Progenitor cell of endocrine pancreas (in vitro differentiated cells): Measurements from ENCODE around the gene STK11IP. TPM values are rescaled to one million over a fixed set of nuclear protein-coding genes. Genes with fewer than 3 reads are reported as not detected.

Source experiments
- DNase-seq: peaks from one replicate; pipeline ENCODE4 v3.0.0; 2021; ENCODE audit warnings: low spot score; ENCODE audit not compliant: unreplicated experiment
- H3K27ac Mint-ChIP-seq: 2 replicates; pipeline ENCODE4 v1.8.0; 2021; ENCODE audit warnings: mild to moderate bottlenecking, moderate library complexity, mixed read lengths
- H3K27me3 Mint-ChIP-seq: 2 replicates; pipeline ENCODE4 v1.8.0; 2021; ENCODE audit warnings: mixed read lengths
- H3K36me3 Mint-ChIP-seq: 2 replicates; pipeline ENCODE4 v1.8.0; 2022; ENCODE audit warnings: mixed read lengths; ENCODE audit not compliant: insufficient read depth
- H3K4me1 Mint-ChIP-seq: 2 replicates; pipeline ENCODE4 v1.8.0; 2021; ENCODE audit warnings: low read depth, mixed read lengths
- H3K4me3 Mint-ChIP-seq: 2 replicates; pipeline ENCODE4 v1.8.0; 2021; ENCODE audit warnings: low read depth, mild to moderate bottlenecking, moderate library complexity, mixed read lengths
- H3K9me3 Mint-ChIP-seq: 2 replicates; pipeline ENCODE4 v1.8.0; 2021; ENCODE audit warnings: low read depth, mixed read lengths
- CTCF ChIP-seq: fragments of 200-600 bp; sonication (generic); IDR thresholded peaks from one replicate; pipeline ENCODE4 v1.5.0; 2021; ENCODE audit warnings: antibody characterized with exemption, mild to moderate bottlenecking; ENCODE audit not compliant: unreplicated experiment
- total RNA-seq: library from RNA; stranded (reverse); gene quantifications from 2 replicates; pipeline ENCODE4 v1.2.1, GENCODE V29; 2021

Gene STK11IP
- total RNA-seq, 1 donor from 2014 or later, result 39.7 TPM

- Mint-ChIP-seq H3K27ac (no peak overlapping the region), H3K9me3 (no peaks in the 10 kb centered on the region), H3K36me3 (no peaks in the 10 kb centered on the region), H3K27me3 (peaks cover 33% of the 10 kb centered on the region), H3K4me1 (peaks cover 12% of the 10 kb centered on the region), H3K4me3 (no peak overlapping the region)
- no peak for DNase-seq
- no peak for TF ChIP-seq CTCF
Measured at GRCh38 chr2:219620546-219620945, 22.9 kb downstream of the STK11IP start.

- Mint-ChIP-seq H3K27ac (no peak overlapping the region), H3K9me3 (no peaks in the 10 kb centered on the region), H3K27me3 (peaks cover 40% of the 10 kb centered on the region), H3K4me1 (peaks cover 16% of the 10 kb centered on the region), H3K4me3 (no peak overlapping the region), H3K36me3 (no peaks in the 10 kb centered on the region)
- no peak for TF ChIP-seq CTCF
- no peak for DNase-seq
Measured at GRCh38 chr2:219621935-219622334, 24.3 kb downstream of the STK11IP start.

GRCh38 chr2:219622472-219622871, 24.8 kb downstream of the STK11IP start:
- Mint-ChIP-seq H3K36me3 (no peaks in the 10 kb centered on the region), H3K27me3 (peaks cover 40% of the 10 kb centered on the region), H3K27ac (no peak overlapping the region)

DNA sequence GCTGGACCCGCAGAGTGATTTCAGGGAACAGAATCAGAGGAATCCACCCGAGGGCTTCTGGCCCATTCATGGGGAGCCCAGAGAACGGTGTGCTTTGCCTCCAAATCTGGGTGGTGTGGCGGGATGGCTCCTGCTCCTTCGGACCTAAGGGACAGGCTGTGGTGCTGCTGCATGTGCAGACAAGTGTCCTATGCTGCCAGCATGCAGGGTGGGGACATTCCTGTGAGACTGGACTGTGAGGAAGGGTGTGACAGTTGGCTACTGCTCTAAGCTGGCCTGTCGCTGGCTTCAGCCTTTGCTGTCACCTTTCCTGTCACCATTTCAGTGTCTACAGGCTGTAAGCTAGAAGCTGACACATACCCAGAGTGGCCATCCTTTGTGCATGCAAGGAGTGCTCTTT, 26.9 kb downstream of the STK11IP start:
- no peak overlapping the region for H3K4me3 Mint-ChIP-seq
- no peaks in the 10 kb centered on the region for H3K36me3 Mint-ChIP-seq
- H3K27me3 Mint-ChIP-seq, result peaks cover 40% of the 10 kb centered on the region
- no peak overlapping the region for H3K27ac Mint-ChIP-seq
- no peak for DNase-seq
- H3K9me3 Mint-ChIP-seq, result no peaks in the 10 kb centered on the region
- peaks cover 6% of the 10 kb centered on the region for H3K4me1 Mint-ChIP-seq
- TF ChIP-seq CTCF, result no peak

More at GRCh38 chr2:219622472-219622871, 24.8 kb downstream of the STK11IP start:
- no peak overlapping the region for H3K4me3 Mint-ChIP-seq
- DNase-seq, result no peak
- no peaks in the 10 kb centered on the region for H3K9me3 Mint-ChIP-seq
- peaks cover 18% of the 10 kb centered on the region for H3K4me1 Mint-ChIP-seq
- no peak for TF ChIP-seq CTCF

- DNase-seq, result no peak
- peaks cover 40% of the 10 kb centered on the region for H3K27me3 Mint-ChIP-seq
- peaks cover 6% of the 10 kb centered on the region for H3K4me1 Mint-ChIP-seq
- TF ChIP-seq CTCF, result no peak
- H3K4me3 Mint-ChIP-seq, result no peak overlapping the region
- H3K9me3 Mint-ChIP-seq, result no peaks in the 10 kb centered on the region
- H3K27ac Mint-ChIP-seq, result no peak overlapping the region
- no peaks in the 10 kb centered on the region for H3K36me3 Mint-ChIP-seq
Measured at GRCh38 chr2:219625179-219625578, 27.5 kb downstream of the STK11IP start.
